GM13976 (cell line): ENCODE results near the gene DPYSL4.
A peak's percentile ranks its signal among the peaks of the same experiment; 100 is the strongest.

Experiments
- DNase-seq: peaks from one replicate; pipeline ENCODE4 v3.0.0; 2012; ENCODE audit warnings: low spot score
- CTCF ChIP-seq: IDR thresholded peaks from 2 replicates; pipeline ENCODE4 v1.5.1; 2012; ENCODE audit warnings: borderline replicate concordance, mild to moderate bottlenecking; ENCODE audit not compliant: insufficient read depth; ENCODE audit errors: extremely low read depth, missing control alignments, control extremely low read depth
- in situ Hi-C: fragments of 300-500 bp; cut with MboI; formaldehyde crosslinking; loops from one replicate; pipeline ENCODE4 v1.12.0; 2022; ENCODE audit warnings: low sequenced_read_pairs, mixed read lengths, inconsistent platforms; ENCODE audit not compliant: unreplicated experiment

Gene DPYSL4

GRCh38 chr10:132189810-132190422 is 3.2 kb downstream of the DPYSL4 start:
- DNase-seq: no peak
- in situ Hi-C loops: no loop called here
- no peak for TF ChIP-seq CTCF

DNA sequence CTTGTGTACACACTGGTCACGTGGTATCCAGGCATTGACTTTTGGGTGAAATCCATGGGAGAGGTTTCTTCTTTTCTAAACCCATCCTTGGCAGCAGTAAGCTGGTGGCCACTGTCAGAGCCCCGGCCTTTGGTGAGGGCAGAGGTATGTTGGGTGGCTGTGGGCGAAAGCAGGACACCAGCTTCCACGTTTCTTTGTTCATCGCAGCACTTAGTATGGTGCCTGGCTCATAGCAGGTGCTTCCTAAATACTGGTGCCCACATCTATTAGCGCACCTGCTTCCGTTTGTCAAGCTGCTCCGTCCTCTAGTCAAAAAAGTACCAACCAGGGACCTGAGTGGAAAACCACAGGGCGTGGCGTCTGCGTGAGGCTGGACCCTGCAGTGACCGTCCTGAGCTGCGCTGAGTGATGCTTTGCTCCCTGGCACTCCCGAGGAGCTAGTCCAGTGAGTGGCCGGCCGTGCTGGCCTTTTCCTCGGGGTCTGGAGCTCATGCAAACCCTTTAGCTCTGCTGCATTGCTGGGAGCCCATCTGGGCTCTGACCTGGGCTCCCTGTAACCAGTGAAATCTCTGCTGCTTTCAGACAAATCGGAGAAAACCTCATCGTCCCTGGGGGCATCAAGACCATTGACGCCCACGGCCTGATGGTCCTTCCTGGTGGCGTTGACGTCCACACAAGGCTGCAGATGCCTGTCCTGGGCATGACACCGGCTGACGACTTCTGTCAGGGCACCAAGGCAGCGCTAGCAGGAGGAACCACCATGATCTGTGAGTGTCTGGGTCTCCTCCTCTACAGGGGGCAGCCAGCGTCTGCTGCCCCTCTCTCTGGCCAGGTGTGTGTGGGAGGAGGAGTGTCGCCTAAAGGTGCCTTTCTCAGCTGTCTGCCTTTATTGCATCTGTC is 5.6 kb downstream of the DPYSL4 start:
- no peak for TF ChIP-seq CTCF
- in situ Hi-C loops: no loop called here
- DNase-seq: no peak

- in situ Hi-C loops: no loop called here
- DNase-seq: no peak
- TF ChIP-seq CTCF: no peak
These were observed 6.4 kb downstream of the DPYSL4 start for GRCh38 chr10:132192991-132193665.

GRCh38 chr10:132193907-132194552 is 7.3 kb downstream of the DPYSL4 start:
- DNase-seq: peak; percentile 72
- TF ChIP-seq CTCF: no peak
- in situ Hi-C loops: no loop called here

DNA sequence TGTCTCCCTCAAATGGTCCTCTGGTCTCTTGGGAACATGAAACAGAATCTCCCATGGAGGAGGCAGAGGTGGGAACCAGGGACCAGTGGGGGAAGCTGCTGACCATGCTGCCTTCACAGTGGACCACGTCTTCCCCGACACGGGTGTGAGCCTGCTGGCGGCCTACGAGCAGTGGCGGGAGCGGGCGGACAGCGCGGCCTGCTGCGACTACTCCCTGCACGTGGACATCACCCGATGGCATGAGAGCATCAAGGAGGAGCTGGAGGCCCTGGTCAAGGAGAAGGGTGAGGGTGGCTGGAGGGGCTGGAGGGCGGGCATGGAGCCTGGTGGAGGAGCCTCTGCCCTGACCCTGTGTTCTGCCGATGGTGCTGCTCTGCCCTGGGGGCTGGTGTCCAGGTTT is 8.0 kb downstream of the DPYSL4 start:
- no peak for TF ChIP-seq CTCF
- in situ Hi-C loops: no loop called here

More for the DNA sequence above, 8.0 kb downstream of the DPYSL4 start:
- no peak for DNase-seq
